H1 (cell line): ENCODE results near the gene TNFAIP8L3. TPM values are rescaled to one million over a fixed set of nuclear protein-coding genes. Genes with fewer than 3 reads are reported as not detected.

Experiments
- CHD1 ChIP-seq: IDR thresholded peaks from 2 replicates; pipeline ENCODE4 v1.6.1; 2012; ENCODE audit warnings: low read depth, low read length, improper control_type of control experiment
- POLR2A ChIP-seq, 2 experiments: IDR thresholded peaks; 1 replicate in 1 of 2; 2 replicates in 1 of 2; pipeline ENCODE4 v1.6.1; 2011; ENCODE audit warnings: low read depth in 2 of 2, low read length in 2 of 2, mild to moderate bottlenecking in 2 of 2; ENCODE audit errors: control extremely low read depth in 1 of 2
- POLR2AphosphoS5 ChIP-seq: IDR thresholded peaks from 2 replicates; pipeline ENCODE4 v1.6.1; 2011; ENCODE audit warnings: low read depth, low read length
- POU5F1 ChIP-seq: IDR thresholded peaks from 2 replicates; pipeline ENCODE4 v1.6.1; 2011; ENCODE audit warnings: low read depth, mild to moderate bottlenecking, low read length, moderate library complexity
- SIN3A ChIP-seq, 2 experiments: IDR thresholded peaks in 1 of 2; conservative IDR thresholded peaks in 1 of 2; 2 replicates each; pipeline ENCODE4 v1.6.1; 2011 to 2012; ENCODE audit warnings: low read length in 2 of 2, improper control_type of control experiment in 1 of 2, low read depth in 1 of 2, mild to moderate bottlenecking in 1 of 2
- SP4 ChIP-seq: IDR thresholded peaks from 2 replicates; pipeline ENCODE4 v1.6.1; 2012; ENCODE audit warnings: low read length, inconsistent platforms
- polyA plus RNA-seq, 7 experiments: library from polyadenylated mRNA; depleted of rRNA in 3 of 7; stranded (reverse) in 5 of 7; unstranded in 2 of 7; fragments of >200 nt in 5 of 7; fragments of 200-250 nt in 2 of 7; gene quantifications; 1 replicate in 5 of 7; 2 replicates in 1 of 7; 4 replicates in 1 of 7; pipeline versions ENCODE4 v1.2.1 to v1.2.3, GENCODE V29; 2011 to 2013; ENCODE audit warnings: missing spikeins in 2 of 7, mixed read lengths in 2 of 7
- total RNA-seq: library from RNA; stranded (reverse); fragmentation: NEBNext Ultra II Directional; extraction: Animal tissue kit (Norgen Biotek cat#: 25700); gene quantifications from 2 replicates; pipeline ENCODE4 v1.2.1, GENCODE V29; 2021

TNFAIP8L3 gene
- total and polyA plus RNA-seq, 2 of the 8 experiments (the other 6 are each of a cell fraction or from before 2014, with no cell fraction given) = 0.23 to 0.67 TPM

GRCh38 chr15:51104512-51104911 lies 9.8 kb upstream of the TNFAIP8L3 start (continued):
- TF ChIP-seq POU5F1 = no peak
- TF ChIP-seq SP4 = no peak
- no peak for TF ChIP-seq POLR2AphosphoS5
- no peak for TF ChIP-seq POLR2A (IDR thresholded peaks at IDR 0.05; ENCODE audit: control extremely low read depth in 1 of 2, low read depth in 2 of 2, low read length in 2 of 2)
- no peak for TF ChIP-seq SIN3A (conservative IDR thresholded peaks at IDR 0.05 in 1 of 2, IDR thresholded peaks at IDR 0.05 in 1 of 2; ENCODE audit: low read depth in 1 of 2, low read length in 2 of 2)
- TF ChIP-seq CHD1 = no peak
